HL-60/S4 treated with phorbol 12-myristate 13-acetate at 8.2 ng/mL for 4 days and 3 days (cell line): ENCODE measurements around the gene ADGRG6.
"Not testable (repeated sequence)": the region's sequence is repeated elsewhere in the genome, so short reads cannot be mapped to it uniquely, and the experiment has no call there.

Experiments used
- in situ Hi-C: fragments of 300-500 bp; cut with MboI; formaldehyde crosslinking; loops from 2 replicates; pipeline ENCODE4 v1.15.0; 2022; ENCODE audit warnings: low sequenced_read_pairs

ADGRG6 gene

GRCh38 chr6:142301651-142302391 lies at the start of gene ADGRG6:
Gene ADGRG6 (plus strand): TSS chr6:142302007. CDS start chr6:142302330, 323 bp downstream.
- in situ Hi-C loops: no loop called here

GRCh38 chr6:142254513-142254912 lies 47.3 kb upstream of the ADGRG6 start:
- in situ Hi-C loops: no loop called here

- in situ Hi-C loops: no loop called here
Measured at GRCh38 chr6:142255785-142256184, 46.0 kb upstream of the ADGRG6 start.

- in situ Hi-C loops: no loop called here
Measured at GRCh38 chr6:142258305-142258704, 43.5 kb upstream of the ADGRG6 start.

GRCh38 chr6:142258757-142259156 lies 43.0 kb upstream of the ADGRG6 start:
- in situ Hi-C loops: no loop called here

- in situ Hi-C loops: no loop called here
Measured at GRCh38 chr6:142260748-142261147, 41.1 kb upstream of the ADGRG6 start.

GRCh38 chr6:142262231-142262630 lies 39.6 kb upstream of the ADGRG6 start:
- in situ Hi-C loops: no loop called here

- in situ Hi-C loops: no loop called here
Measured at GRCh38 chr6:142265476-142265875, 36.3 kb upstream of the ADGRG6 start.

GRCh38 chr6:142266060-142266459 lies 35.7 kb upstream of the ADGRG6 start:
- in situ Hi-C loops: no loop called here

GRCh38 chr6:142271476-142271875 lies 30.3 kb upstream of the ADGRG6 start:
- in situ Hi-C loops: no loop called here

- in situ Hi-C loops: no loop called here
Measured at GRCh38 chr6:142274656-142275055, 27.2 kb upstream of the ADGRG6 start.

GRCh38 chr6:142275236-142276006 lies 26.4 kb upstream of the ADGRG6 start:
- in situ Hi-C loops: no loop called here

- in situ Hi-C loops: no loop called here
Measured at GRCh38 chr6:142276256-142276655, 25.6 kb upstream of the ADGRG6 start.

GRCh38 chr6:142279350-142280180 lies 22.2 kb upstream of the ADGRG6 start:
- in situ Hi-C loops: no loop called here

GRCh38 chr6:142280265-142280664 lies 21.5 kb upstream of the ADGRG6 start:
- in situ Hi-C loops: no loop called here

- in situ Hi-C loops: no loop called here
Measured at GRCh38 chr6:142280927-142281326, 20.9 kb upstream of the ADGRG6 start.

GRCh38 chr6:142283138-142283537 lies 18.7 kb upstream of the ADGRG6 start:
- in situ Hi-C loops: not testable (repeated sequence)

GRCh38 chr6:142284419-142284818 lies 17.4 kb upstream of the ADGRG6 start:
- in situ Hi-C loops: no loop called here

- in situ Hi-C loops: no loop called here
Measured at GRCh38 chr6:142285235-142286087, 16.3 kb upstream of the ADGRG6 start.

- in situ Hi-C loops: no loop called here
Measured at GRCh38 chr6:142286088-142286409, 15.8 kb upstream of the ADGRG6 start.

GRCh38 chr6:142289687-142290086 lies 12.1 kb upstream of the ADGRG6 start:
- in situ Hi-C loops: no loop called here
